NOMO-1 treated with DMSO at 0.1 percent for 48 hours (cell line): ENCODE data around the gene MICA.
"Not testable (repeated sequence)": the region's sequence is repeated elsewhere in the genome, so short reads cannot be mapped to it uniquely, and the experiment has no call there.

Source experiments
- DNase-seq: peaks from one replicate; lab custom pipeline; 2025; ENCODE audit not compliant: unreplicated experiment; lab: John Stamatoyannopoulos, UW

Gene MICA

GRCh38 chr6:31381666-31382065 is 21.7 kb upstream of the MICA start:
- no peak for DNase-seq

GRCh38 chr6:31383149-31383548 is 20.2 kb upstream of the MICA start:
- peak; percentile 42 for DNase-seq

GRCh38 chr6:31385041-31385440 is 18.4 kb upstream of the MICA start:
- no peak for DNase-seq

- no peak for DNase-seq
Observed at GRCh38 chr6:31386099-31386498, 17.3 kb upstream of the MICA start.

GRCh38 chr6:31386977-31387376 is 16.4 kb upstream of the MICA start:
- DNase-seq: no peak

GRCh38 chr6:31388916-31389801 is 14.2 kb upstream of the MICA start:
- not testable (repeated sequence) for DNase-seq

GRCh38 chr6:31389802-31390132 is 13.6 kb upstream of the MICA start:
- not testable (repeated sequence) for DNase-seq

GRCh38 chr6:31393932-31394331 is 9.5 kb upstream of the MICA start:
- no peak for DNase-seq

- DNase-seq: no peak
Observed at GRCh38 chr6:31394381-31394780, 9.0 kb upstream of the MICA start.

- no peak for DNase-seq
Observed at GRCh38 chr6:31395832-31396231, 7.6 kb upstream of the MICA start.

- peak; percentile 70 for DNase-seq
Observed at GRCh38 chr6:31396422-31397152, 6.8 kb upstream of the MICA start.

- DNase-seq: not testable (repeated sequence)
Observed at GRCh38 chr6:31397153-31397499, 6.3 kb upstream of the MICA start.

GRCh38 chr6:31397901-31398525 is 5.4 kb upstream of the MICA start:
- DNase-seq: no peak

GRCh38 chr6:31399589-31400466 is 3.6 kb upstream of the MICA start:
- DNase-seq: peak; percentile 70

- peak; percentile 85 for DNase-seq
Observed at GRCh38 chr6:31400467-31401289, 2.7 kb upstream of the MICA start.

- DNase-seq: no peak
Observed at GRCh38 chr6:31401403-31401802, 2.0 kb upstream of the MICA start.

- DNase-seq: no peak
Observed at GRCh38 chr6:31402324-31403282, 792 bp upstream of the MICA start.

GRCh38 chr6:31404061-31404364 is 618 bp downstream of the MICA start:
- DNase-seq: not testable (repeated sequence)

GRCh38 chr6:31405996-31406395 is 2.6 kb downstream of the MICA start:
- DNase-seq: no peak
